Fibroblast of pulmonary artery (primary cell): Measurements from ENCODE around the gene EHMT1.
"Not testable (repeated sequence)": the region's sequence is repeated elsewhere in the genome, so short reads cannot be mapped to it uniquely, and the experiment has no call there.

Experiments used
- DNase-seq: peaks from one replicate; pipeline ENCODE4 v3.0.0-alpha.2; 2010; ENCODE audit warnings: low read depth
- H3K4me3 ChIP-seq: replicated peaks from 2 replicates; pipeline ENCODE4 v1.5.1; 2011; ENCODE audit warnings: low read depth, mild to moderate bottlenecking, control low read depth, low read length, moderate library complexity
- CTCF ChIP-seq: IDR thresholded peaks from 2 replicates; pipeline ENCODE4 v1.5.1; 2011; ENCODE audit warnings: mild to moderate bottlenecking, control low read depth, low read length, inconsistent platforms; ENCODE audit errors: missing control alignments

The EHMT1 gene

GRCh38 chr9:137872296-137872695 is 253.5 kb downstream of the EHMT1 start:
- no peak overlapping the region for H3K4me3 ChIP-seq
- DNase-seq, result no peak

DNA sequence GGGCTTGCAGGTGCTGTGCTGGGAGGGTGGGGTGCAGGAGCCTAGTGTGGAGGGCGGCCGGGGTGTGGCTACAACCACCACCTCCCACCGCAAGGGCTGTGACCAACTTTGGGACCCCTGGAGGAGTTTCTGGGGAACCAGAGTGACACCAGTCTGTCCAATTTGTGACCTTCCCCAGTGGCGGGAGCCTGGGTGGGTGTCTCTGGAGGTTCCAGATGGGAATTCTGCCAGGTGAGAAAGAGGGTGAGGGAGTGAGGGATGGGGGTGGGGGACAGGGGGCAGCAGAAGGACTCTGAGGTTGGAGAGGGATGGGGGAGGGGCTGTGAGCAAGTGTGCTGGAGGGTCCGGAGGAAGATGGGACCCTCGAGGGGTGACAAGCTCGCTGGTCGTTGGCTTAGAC is 254.6 kb downstream of the EHMT1 start:
- DNase-seq, result no peak
- TF ChIP-seq CTCF, result no peak
- no peak overlapping the region for H3K4me3 ChIP-seq

More at GRCh38 chr9:137872296-137872695, 253.5 kb downstream of the EHMT1 start:
- no peak for TF ChIP-seq CTCF

GRCh38 chr9:137873858-137874362 is 255.1 kb downstream of the EHMT1 start:
- DNase-seq, result no peak
- no peak for TF ChIP-seq CTCF
- H3K4me3 ChIP-seq, result no peak overlapping the region

DNA sequence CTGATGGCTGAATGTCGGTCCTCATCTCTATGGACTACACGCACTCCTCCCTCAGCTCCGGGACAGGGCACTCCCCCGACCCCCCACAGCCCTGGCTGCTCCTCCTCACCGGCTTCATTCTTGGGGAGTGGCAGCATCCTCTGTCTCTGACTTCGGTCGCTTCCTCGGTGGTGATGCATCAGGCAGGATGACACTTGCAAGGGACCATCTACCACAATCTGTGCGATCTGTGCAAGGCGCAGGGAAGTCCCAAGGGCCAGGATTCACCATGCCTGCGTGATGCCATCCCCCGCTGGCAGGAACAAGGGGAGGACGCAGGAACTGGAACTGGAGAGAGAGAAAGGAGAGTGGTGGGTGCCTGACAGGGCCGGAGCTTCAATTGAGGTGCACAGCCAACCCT is 256.5 kb downstream of the EHMT1 start:
- H3K4me3 ChIP-seq, result no peak overlapping the region
- no peak for TF ChIP-seq CTCF
- no peak for DNase-seq

GRCh38 chr9:137875846-137876245 is 257.0 kb downstream of the EHMT1 start:
- no peak overlapping the region for H3K4me3 ChIP-seq
- no peak for TF ChIP-seq CTCF
- no peak for DNase-seq

GRCh38 chr9:137876269-137876668 is 257.5 kb downstream of the EHMT1 start:
- no peak for DNase-seq
- no peak for TF ChIP-seq CTCF

GRCh38 chr9:137876781-137877386 is 258.1 kb downstream of the EHMT1 start:
- DNase-seq, result no peak
- H3K4me3 ChIP-seq, result no peak overlapping the region

More at GRCh38 chr9:137876269-137876668, 257.5 kb downstream of the EHMT1 start:
- H3K4me3 ChIP-seq, result no peak overlapping the region

GRCh38 chr9:137877506-137878122 is 258.8 kb downstream of the EHMT1 start, which contains the start of gene CACNA1B:
TSS of gene CACNA1B (plus strand) at chr9:137877782. CDS start at chr9:137877934, 152 bp downstream.
- peak within 1 kb of the TSS; percentile 10 for H3K4me3 ChIP-seq
- DNase-seq, result not testable (repeated sequence)

More at GRCh38 chr9:137876781-137877386, 258.1 kb downstream of the EHMT1 start:
- no peak for TF ChIP-seq CTCF
